ENCODE measurements around the gene DMD.
"Not testable (repeated sequence)": the region's sequence is repeated elsewhere in the genome, so short reads cannot be mapped to it uniquely, and the experiment has no call there.

The DMD gene

GRCh38 chrX:33087411-33087810, 123.9 kb downstream of the DMD start:
- no peak for FAIRE-seq

GRCh38 chrX:33086886-33087285, 124.5 kb downstream of the DMD start:
- FAIRE-seq (no peak), DNase-seq (ENCODE audit: insufficient read length) (no peak)
- no peak for TF ChIP-seq POLR2AphosphoS5 (IDR thresholded peaks at IDR 0.05; ENCODE audit: low read depth, low read length)
- TF ChIP-seq TAF1 (IDR thresholded peaks at IDR 0.05; ENCODE audit: borderline replicate concordance, low read depth, low read length): no peak
- no peak for TF ChIP-seq POLR2A (IDR thresholded peaks at IDR 0.05; ENCODE audit: low read depth, low read length)

More at GRCh38 chrX:33087411-33087810, 123.9 kb downstream of the DMD start:
- DNase-seq (ENCODE audit: insufficient read length): no peak
- TF ChIP-seq POLR2AphosphoS5 (IDR thresholded peaks at IDR 0.05; ENCODE audit: low read depth, low read length) (no peak), POLR2A (IDR thresholded peaks at IDR 0.05; ENCODE audit: low read depth, low read length) (no peak), TAF1 (IDR thresholded peaks at IDR 0.05; ENCODE audit: borderline replicate concordance, low read depth, low read length) (no peak)

- DNase-seq (ENCODE audit: insufficient read length) (no peak), FAIRE-seq (no peak)
- no peak for TF ChIP-seq TAF1 (IDR thresholded peaks at IDR 0.05; ENCODE audit: borderline replicate concordance, low read depth, low read length)
These were observed 129.0 kb downstream of the DMD start for GRCh38 chrX:33082371-33082770.

- TF ChIP-seq POLR2AphosphoS5 (IDR thresholded peaks at IDR 0.05; ENCODE audit: low read depth, low read length): no peak
- no peak for TF ChIP-seq POLR2A (IDR thresholded peaks at IDR 0.05; ENCODE audit: low read depth, low read length)
- TF ChIP-seq TAF1 (IDR thresholded peaks at IDR 0.05; ENCODE audit: borderline replicate concordance, low read depth, low read length): no peak
- FAIRE-seq (no peak), DNase-seq (ENCODE audit: insufficient read length) (no peak)
These were observed 133.1 kb downstream of the DMD start for GRCh38 chrX:33078273-33078672.

GRCh38 chrX:33073660-33074059, 137.7 kb downstream of the DMD start:
- not testable (repeated sequence) for FAIRE-seq; DNase-seq (ENCODE audit: insufficient read length)

GRCh38 chrX:33065415-33065814, 145.9 kb downstream of the DMD start:
- no peak for FAIRE-seq
- no peak for DNase-seq (ENCODE audit: insufficient read length)
- TF ChIP-seq POLR2A (IDR thresholded peaks at IDR 0.05; ENCODE audit: low read depth, low read length) (no peak), TAF1 (IDR thresholded peaks at IDR 0.05; ENCODE audit: borderline replicate concordance, low read depth, low read length) (no peak), POLR2AphosphoS5 (IDR thresholded peaks at IDR 0.05; ENCODE audit: low read depth, low read length) (no peak)

GRCh38 chrX:33062041-33062440, 149.3 kb downstream of the DMD start:
- FAIRE-seq (no peak), DNase-seq (ENCODE audit: insufficient read length) (no peak)
- TF ChIP-seq TAF1 (IDR thresholded peaks at IDR 0.05; ENCODE audit: borderline replicate concordance, low read depth, low read length) (no peak), POLR2AphosphoS5 (IDR thresholded peaks at IDR 0.05; ENCODE audit: low read depth, low read length) (no peak), POLR2A (IDR thresholded peaks at IDR 0.05; ENCODE audit: low read depth, low read length) (no peak)

- DNase-seq (ENCODE audit: insufficient read length) (no peak), FAIRE-seq (no peak)
- TF ChIP-seq POLR2A (IDR thresholded peaks at IDR 0.05; ENCODE audit: low read depth, low read length) (no peak), TAF1 (IDR thresholded peaks at IDR 0.05; ENCODE audit: borderline replicate concordance, low read depth, low read length) (no peak), POLR2AphosphoS5 (IDR thresholded peaks at IDR 0.05; ENCODE audit: low read depth, low read length) (no peak)
These were observed 158.3 kb downstream of the DMD start for GRCh38 chrX:33053001-33053400.

GRCh38 chrX:33045882-33046281, 165.5 kb downstream of the DMD start:
- FAIRE-seq: no peak
- no peak for TF ChIP-seq TAF1 (IDR thresholded peaks at IDR 0.05; ENCODE audit: borderline replicate concordance, low read depth, low read length)
- no peak for TF ChIP-seq POLR2AphosphoS5 (IDR thresholded peaks at IDR 0.05; ENCODE audit: low read depth, low read length)
- TF ChIP-seq POLR2A (IDR thresholded peaks at IDR 0.05; ENCODE audit: low read depth, low read length): no peak
- no peak for DNase-seq (ENCODE audit: insufficient read length)

- TF ChIP-seq TAF1 (IDR thresholded peaks at IDR 0.05; ENCODE audit: borderline replicate concordance, low read depth, low read length) (no peak), POLR2AphosphoS5 (IDR thresholded peaks at IDR 0.05; ENCODE audit: low read depth, low read length) (no peak), POLR2A (IDR thresholded peaks at IDR 0.05; ENCODE audit: low read depth, low read length) (no peak)
- FAIRE-seq (no peak), DNase-seq (ENCODE audit: insufficient read length) (no peak)
These were observed 166.1 kb downstream of the DMD start for GRCh38 chrX:33045245-33045644.

GRCh38 chrX:33041141-33041540, 170.2 kb downstream of the DMD start:
- no peak for DNase-seq (ENCODE audit: insufficient read length)
- TF ChIP-seq TAF1 (IDR thresholded peaks at IDR 0.05; ENCODE audit: borderline replicate concordance, low read depth, low read length) (no peak), POLR2A (IDR thresholded peaks at IDR 0.05; ENCODE audit: low read depth, low read length) (no peak), POLR2AphosphoS5 (IDR thresholded peaks at IDR 0.05; ENCODE audit: low read depth, low read length) (no peak)
- no peak for FAIRE-seq

- DNase-seq (ENCODE audit: insufficient read length) (no peak), FAIRE-seq (no peak)
- TF ChIP-seq POLR2AphosphoS5 (IDR thresholded peaks at IDR 0.05; ENCODE audit: low read depth, low read length) (no peak), POLR2A (IDR thresholded peaks at IDR 0.05; ENCODE audit: low read depth, low read length) (no peak), TAF1 (IDR thresholded peaks at IDR 0.05; ENCODE audit: borderline replicate concordance, low read depth, low read length) (no peak)
These were observed 178.6 kb downstream of the DMD start for GRCh38 chrX:33032700-33033099.

- TF ChIP-seq TAF1 (IDR thresholded peaks at IDR 0.05; ENCODE audit: borderline replicate concordance, low read depth, low read length) (no peak), POLR2AphosphoS5 (IDR thresholded peaks at IDR 0.05; ENCODE audit: low read depth, low read length) (no peak), POLR2A (IDR thresholded peaks at IDR 0.05; ENCODE audit: low read depth, low read length) (no peak)
- no peak for DNase-seq (ENCODE audit: insufficient read length)
- FAIRE-seq: no peak
These were observed 196.4 kb downstream of the DMD start for GRCh38 chrX:33014949-33015348.
